Muscle of back (tissue), 11 donors: ENCODE results near the gene DISC1. TPM values are rescaled to one million over a fixed set of nuclear protein-coding genes. Genes with fewer than 3 reads are reported as not detected.

Experiments
- DNase-seq, 3 donors: peaks; one replicate each; pipeline versions ENCODE4 v3.0.0 to v3.0.0-alpha.2; 2013
- polyA plus RNA-seq, 10 donors: library from polyadenylated mRNA; unstranded; fragments of 120-200 nt; gene quantifications; one replicate each; pipeline ENCODE4 v1.2.1, GENCODE V29; 2013; ENCODE audit not compliant: insufficient read length in 10 of 10

The DISC1 gene
- polyA plus RNA-seq, 10 donors = 5.2 to 9.3 (median 7.2) TPM

DNA sequence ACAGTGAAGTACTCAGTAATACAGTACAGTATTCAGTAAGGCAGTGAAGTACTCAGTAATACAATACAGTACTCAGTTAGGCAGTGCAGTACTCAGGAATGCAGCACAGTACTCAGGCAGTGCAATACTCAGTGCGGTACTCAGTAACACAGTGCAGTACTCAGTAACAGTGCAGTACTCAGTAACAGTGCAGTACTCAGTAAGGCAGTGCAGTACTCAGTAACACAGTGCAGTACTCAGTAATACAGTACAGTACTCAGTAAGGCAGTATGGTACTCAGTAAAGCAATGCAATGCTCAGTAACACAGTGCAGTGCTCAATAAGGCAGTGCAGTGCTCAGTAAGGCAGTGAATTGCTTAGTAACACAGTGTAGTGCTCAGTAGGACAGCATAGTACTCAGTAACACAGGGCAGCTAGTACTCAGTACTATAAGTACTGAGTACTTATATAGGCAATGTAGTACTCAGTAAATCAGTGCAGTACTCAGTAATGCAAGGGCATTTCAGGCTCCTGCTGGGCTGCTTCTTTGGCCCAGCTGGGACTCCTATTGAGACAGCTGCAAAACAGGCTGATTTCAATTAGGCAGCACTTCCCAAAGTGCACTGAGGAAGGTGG lies 411.3 kb downstream of the DISC1 start:
- DNase-seq = no peak

- peak in 1 of 3 donors; percentile 48 for DNase-seq
Measured at GRCh38 chr1:232038706-232039677, 412.4 kb downstream of the DISC1 start.

- no peak for DNase-seq
Measured at GRCh38 chr1:232040260-232040659, 413.7 kb downstream of the DISC1 start.

DNA sequence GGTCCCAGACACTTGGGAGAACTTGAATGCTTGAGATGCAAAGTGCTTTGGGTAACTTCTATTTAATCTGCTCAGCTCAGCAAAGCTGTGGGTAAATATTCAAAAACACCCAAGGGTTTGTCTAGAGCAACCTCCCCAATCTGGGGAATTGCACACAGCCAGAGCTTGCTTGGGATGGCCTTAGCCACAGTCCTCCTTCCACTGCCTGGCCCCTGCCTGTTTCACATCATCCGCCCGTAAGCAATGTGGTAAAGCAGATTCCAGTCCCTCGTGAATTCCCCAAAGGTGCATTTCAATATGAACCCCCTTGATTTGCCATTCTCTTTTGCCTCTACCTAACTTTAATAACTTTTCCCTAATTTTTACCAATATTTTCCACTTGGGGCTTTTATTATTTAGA lies 418.1 kb downstream of the DISC1 start:
- DNase-seq = no peak

- no peak for DNase-seq
Measured at GRCh38 chr1:232045139-232045994, 418.8 kb downstream of the DISC1 start.

DNA sequence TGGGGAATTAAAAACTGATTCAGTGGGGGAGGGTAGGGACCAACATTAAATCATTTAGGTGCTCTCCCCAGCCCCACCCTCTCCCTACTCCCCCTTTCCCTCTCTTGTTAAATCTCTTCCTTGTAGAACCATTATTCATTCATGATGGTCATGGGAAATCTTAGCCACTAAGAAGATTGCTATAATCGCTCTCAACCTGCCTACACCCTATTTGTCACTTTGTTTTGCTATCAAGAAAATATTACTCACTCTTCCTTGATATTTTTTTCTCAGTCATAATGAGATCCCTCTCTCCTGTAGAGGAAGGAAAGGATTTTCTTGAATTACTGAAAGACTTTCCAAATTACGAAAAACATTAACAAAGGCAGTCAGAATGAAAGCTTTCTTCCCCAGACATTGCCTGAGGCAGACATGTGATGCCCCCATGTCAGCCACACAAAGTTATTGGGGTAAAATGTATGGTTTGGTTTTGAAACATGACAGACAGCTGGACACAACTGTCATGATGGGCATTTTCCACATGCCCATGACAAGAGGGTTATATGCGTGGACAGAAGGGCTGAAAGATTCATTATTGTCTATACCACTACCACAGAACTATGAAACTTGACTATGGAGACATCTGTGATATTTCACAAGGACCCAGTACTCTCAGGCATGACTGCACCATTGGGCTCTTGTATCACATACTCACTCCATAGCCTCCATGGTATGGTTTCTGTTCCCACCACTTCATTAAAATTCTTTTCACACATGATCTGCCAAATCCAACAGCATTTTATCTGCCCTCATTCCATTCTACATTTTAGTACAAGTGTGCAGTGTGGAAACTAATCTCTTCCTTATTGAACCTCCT lies 420.1 kb downstream of the DISC1 start:
- no peak for DNase-seq

DNA sequence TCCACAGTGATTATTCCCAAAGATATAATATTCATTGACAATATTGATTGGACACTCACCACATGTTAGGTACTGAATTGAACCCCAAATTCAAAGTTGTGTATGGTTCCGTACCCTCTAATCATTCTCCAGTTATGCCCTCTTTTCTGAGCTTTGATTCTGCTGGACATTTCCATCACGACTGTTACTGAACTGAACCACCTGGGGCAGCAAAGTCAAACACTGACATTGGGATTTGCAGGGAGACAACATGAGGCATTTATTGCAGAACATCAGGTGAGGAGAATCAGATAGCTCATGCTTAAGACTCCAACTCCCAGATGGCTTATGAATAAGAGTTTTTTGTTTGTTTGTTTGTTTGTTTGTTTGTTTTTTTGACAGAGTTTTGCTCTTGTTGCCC lies 420.9 kb downstream of the DISC1 start:
- no peak for DNase-seq

- DNase-seq = no peak
Measured at GRCh38 chr1:232048481-232048880, 421.9 kb downstream of the DISC1 start.

DNA sequence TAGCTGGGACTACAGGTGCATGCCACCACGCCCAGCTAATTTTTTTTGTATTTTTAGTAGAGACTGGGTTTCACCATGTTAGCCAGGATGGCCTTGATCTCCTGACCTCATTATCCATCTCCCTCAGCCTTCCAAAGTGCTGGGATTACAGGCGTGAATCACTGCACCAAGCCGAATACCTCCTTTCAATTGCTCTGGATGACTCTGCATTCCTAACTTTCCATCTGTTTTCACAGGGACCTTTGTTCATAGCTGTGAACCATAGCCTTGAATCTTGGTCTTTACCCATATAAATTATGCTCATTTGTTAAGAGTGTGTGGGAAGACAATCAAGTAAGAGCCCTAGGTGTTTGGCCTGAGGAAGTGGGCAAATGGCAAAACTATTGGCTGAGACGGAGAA lies 422.7 kb downstream of the DISC1 start:
- no peak for DNase-seq

DNA sequence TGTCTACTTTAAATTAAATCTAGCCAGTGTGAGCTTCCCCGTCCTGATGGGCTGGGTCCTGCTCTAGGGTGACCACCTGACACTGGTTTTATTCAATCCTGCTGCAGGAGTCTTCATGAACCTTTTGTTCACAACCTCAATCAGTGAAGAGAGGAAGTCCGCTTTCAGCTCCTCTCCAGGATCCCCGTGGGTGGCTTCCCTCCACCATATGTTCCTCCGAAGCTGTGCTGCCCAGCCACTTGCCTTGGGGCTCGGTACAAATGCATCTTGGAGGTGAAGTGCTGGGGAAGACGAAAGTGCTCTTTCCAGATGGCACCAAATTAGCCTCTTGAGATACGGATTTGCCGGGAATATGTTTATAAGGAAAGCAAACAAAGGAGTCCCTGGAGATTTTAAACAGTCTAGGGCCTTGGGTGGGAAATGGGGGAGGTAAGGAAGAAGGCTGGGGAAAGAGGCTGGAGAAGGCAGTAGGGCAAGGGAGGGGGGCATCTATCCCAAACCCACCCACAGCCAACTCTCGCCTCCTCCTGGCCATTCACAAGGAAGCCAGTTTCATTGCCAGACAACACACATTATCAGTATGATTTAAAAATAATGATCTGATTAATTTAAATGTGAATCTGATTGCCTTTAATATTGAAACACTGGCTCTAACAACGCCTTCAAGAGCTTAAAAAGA lies 430.8 kb downstream of the DISC1 start:
- DNase-seq = no peak

- DNase-seq = no peak
Measured at GRCh38 chr1:232057896-232058274, 431.3 kb downstream of the DISC1 start.

DNA sequence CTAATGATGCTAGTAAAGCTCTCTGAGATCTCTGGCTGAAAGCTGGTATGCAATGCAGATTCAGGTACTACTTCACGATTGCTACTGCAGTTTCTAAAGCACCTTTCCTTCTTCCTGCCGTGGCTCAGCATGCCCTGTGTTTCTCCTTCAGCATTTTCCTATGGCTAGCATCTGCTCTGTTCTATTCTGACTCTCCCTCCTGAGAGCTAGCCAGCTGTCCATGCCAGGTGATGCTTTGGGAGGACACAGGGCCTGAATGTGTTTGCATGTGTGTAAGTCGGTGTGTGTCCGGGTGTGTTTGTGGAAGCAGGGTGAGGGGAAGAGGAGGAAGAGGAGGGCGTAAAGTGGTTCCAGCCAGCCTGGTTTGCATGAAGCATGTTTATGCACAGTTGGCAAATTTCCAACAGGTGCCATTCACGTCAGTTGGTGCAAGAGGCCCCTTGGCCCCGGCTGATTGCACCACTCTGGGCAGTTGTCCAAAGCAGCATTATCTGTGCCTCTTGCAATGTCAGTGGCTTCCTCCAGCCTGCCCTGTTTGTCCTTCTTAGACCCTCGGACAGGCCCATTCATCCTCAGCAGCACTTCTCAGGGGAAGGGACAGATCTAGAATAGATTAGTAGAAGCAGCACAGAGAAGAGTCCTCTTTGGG lies 433.3 kb downstream of the DISC1 start:
- DNase-seq = peak in 2 of 3 donors; percentile 7 to 12

GRCh38 chr1:232062967-232063366 lies 436.4 kb downstream of the DISC1 start:
- no peak for DNase-seq

DNA sequence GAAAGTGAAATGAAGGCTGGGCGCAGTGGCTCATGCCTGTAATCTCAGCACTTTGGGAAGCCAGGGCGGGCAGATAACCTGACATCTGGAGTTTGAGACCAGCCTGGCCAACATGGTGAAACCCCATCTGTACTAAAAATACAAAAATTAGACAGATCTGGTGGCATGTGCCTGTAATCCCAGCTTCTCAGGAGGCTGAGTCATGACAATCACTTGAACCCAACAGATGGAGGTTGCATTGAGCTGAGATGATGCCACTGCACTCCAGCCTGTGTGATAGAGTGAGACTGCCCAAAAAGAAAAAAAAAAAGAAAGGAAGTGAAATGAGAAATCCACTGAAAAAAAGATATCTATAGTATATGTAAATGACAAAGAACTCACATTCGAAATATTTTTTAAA lies 439.9 kb downstream of the DISC1 start:
- DNase-seq = no peak

DNA sequence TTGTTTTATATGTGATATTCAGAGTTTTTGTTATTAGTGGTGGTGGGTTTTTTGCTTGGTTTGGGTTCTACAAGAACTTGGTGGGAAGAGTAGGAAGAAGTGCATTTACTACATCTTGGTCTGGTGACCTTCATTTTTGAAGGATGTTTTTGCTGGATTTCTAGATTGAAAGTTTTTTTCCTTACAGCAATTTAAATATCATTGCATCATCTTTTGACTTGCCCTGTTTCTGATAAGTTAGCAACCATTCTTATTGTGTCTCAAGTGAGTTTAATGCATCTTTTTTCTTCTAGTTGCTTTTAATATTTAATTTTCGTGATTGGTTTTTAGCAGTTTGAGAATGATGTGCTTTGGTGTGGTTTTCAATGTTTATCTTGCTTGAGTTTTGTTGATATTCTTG lies 447.7 kb downstream of the DISC1 start:
- no peak for DNase-seq

DNA sequence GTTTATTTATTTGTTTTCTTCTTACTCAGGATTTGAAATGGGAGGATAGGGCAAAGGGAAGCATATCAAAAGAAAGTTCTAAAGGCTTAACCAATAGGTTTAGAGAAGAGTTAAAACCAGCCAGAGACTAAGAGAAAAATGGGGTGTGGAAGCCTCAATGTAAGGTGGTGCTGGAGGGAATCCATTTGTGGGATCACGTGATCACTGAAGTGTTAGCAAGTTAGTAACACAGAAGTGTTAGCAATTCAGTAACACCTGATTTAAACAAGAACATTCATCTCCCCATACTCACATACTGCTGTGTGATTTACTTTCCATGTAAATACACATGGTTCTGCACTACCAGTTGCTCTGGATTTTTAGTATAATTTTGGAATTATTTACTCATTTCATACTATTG lies 451.2 kb downstream of the DISC1 start:
- DNase-seq = no peak

GRCh38 chr1:232084584-232085223 lies 458.1 kb downstream of the DISC1 start:
- DNase-seq = peak in 1 of 3 donors; percentile 26

- DNase-seq = peak in 2 of 3 donors; percentile 10 to 38
Measured at GRCh38 chr1:232090816-232091215, 464.2 kb downstream of the DISC1 start.
